Measurements from ENCODE around the gene PITHD1.

DNA sequence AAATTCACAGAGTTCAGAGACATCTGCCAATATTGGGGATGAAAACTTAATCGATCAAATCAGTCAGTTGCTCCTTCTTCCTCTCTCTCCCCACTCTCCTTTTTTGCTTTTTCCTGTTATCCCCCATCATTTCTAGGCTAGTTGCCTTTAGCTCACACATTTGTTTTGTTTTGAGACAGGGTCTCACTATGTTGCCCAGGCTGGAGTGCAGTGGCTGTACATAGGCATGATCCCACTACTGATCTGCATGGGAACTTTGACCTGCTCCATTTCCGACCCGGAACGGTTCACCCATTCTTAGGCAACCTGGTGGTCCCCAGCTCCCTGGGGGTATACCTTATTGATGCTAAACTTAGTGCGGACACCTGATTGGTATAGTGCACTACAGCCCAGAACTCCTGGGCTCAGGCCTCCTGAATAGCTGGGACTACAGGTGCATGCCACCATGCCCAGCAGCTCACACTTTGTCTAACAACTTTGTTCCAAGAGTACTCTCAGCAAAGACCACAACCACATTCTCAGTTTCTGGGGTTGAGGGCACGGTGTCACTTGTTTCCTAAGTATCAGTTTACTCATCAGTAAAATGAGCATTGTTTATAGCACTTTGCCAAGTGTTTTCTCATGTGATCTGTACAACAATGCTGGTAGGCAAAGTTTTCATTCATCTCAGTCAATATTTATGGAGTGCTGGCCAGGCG is 41.6 kb upstream of the PITHD1 start:
- TF ChIP-seq, protein P1, sequence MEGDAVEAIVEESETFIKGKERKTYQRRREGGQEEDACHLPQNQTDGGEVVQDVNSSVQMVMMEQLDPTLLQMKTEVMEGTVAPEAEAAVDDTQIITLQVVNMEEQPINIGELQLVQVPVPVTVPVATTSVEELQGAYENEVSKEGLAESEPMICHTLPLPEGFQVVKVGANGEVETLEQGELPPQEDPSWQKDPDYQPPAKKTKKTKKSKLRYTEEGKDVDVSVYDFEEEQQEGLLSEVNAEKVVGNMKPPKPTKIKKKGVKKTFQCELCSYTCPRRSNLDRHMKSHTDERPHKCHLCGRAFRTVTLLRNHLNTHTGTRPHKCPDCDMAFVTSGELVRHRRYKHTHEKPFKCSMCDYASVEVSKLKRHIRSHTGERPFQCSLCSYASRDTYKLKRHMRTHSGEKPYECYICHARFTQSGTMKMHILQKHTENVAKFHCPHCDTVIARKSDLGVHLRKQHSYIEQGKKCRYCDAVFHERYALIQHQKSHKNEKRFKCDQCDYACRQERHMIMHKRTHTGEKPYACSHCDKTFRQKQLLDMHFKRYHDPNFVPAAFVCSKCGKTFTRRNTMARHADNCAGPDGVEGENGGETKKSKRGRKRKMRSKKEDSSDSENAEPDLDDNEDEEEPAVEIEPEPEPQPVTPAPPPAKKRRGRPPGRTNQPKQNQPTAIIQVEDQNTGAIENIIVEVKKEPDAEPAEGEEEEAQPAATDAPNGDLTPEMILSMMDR (conservative IDR thresholded peaks at IDR 0.05; ENCODE audit: low read depth, low read length) = no peak
- no peak for TF ChIP-seq EZH2 (IDR thresholded peaks at IDR 0.05; ENCODE audit: borderline replicate concordance, low read depth, low read length, poor library complexity, severe bottlenecking)
